Right lobe of liver (tissue), 6 donors: Measurements from ENCODE around the gene CCDC88C. TPM values are rescaled to one million over a fixed set of nuclear protein-coding genes. Genes with fewer than 3 reads are reported as not detected.
A peak's percentile ranks its signal among the peaks of the same experiment; 100 is the strongest.

Experiments
- ATAC-seq, 4 donors: fragments of 200-7000 bp; cut with Tn5 transposase; one replicate each; pipeline ENCODE4 v1.9.1; 2020; ENCODE audit warnings: mild to moderate bottlenecking in 4 of 4, moderate library complexity in 4 of 4
- DNase-seq, 3 donors: peaks; one replicate each; pipeline ENCODE4 v3.0.0-alpha.2; 2020
- H3K27ac ChIP-seq, 3 donors: fragments of 200-600 bp; one replicate each; pipeline ENCODE4 v1.8.0; 2022
- H3K27me3 ChIP-seq, 2 donors: fragments of 200-600 bp; one replicate each; pipeline ENCODE4 v1.8.0; 2022
- H3K36me3 ChIP-seq, 4 donors: fragments of 200-600 bp; sonication (generic) in 1 of 4; one replicate each; pipeline versions ENCODE4 v1.5.1 to v1.8.0; 2017 to 2022; ENCODE audit warnings: control low read depth in 1 of 4
- H3K4me1 ChIP-seq, 4 donors: fragments of 200-600 bp; sonication (generic) in 1 of 4; one replicate each; pipeline versions ENCODE4 v1.5.1 to v1.8.0; 2017 to 2022; ENCODE audit warnings: control low read depth in 1 of 4
- H3K4me3 ChIP-seq, 3 donors: fragments of 200-600 bp; one replicate each; pipeline ENCODE4 v1.8.0; 2022
- H3K9me3 ChIP-seq, 4 donors: fragments of 200-600 bp; sonication (generic) in 1 of 4; one replicate each; pipeline versions ENCODE4 v1.5.1 to v1.8.0; 2017 to 2022; ENCODE audit warnings: control low read depth in 1 of 4
- POLR2A ChIP-seq: fragments of 450-650 bp; IDR thresholded peaks from one replicate; pipeline ENCODE4 v1.6.1; 2017; ENCODE audit warnings: antibody characterized with exemption, mild to moderate bottlenecking
- WGBS: methylation state at CpG from one replicate; pipeline ENCODE4 v1.1.6; 2018; ENCODE audit warnings: low coverage, low lambda C conversion rate; ENCODE audit not compliant: insufficient coverage; ENCODE audit errors: missing lambda C conversion rate; 5-methylcytosine and 5-hydroxymethylcytosine counted together
- intact Hi-C, 2 donors: fragments of 100-400 bp; cut with DNase I; formaldehyde crosslinking; loops; one replicate each; pipeline versions ENCODE4 v1.11.2 to v1.14.1; 2022
- total RNA-seq, 6 experiments: library from RNA; depleted of rRNA in 2 of 6; stranded (reverse); fragments of >200 nt in 2 of 6; fragmentation: NEBNext Ultra II Directional in 3 of 6; extraction: Animal tissue kit (Norgen Biotek cat#: 25700) in 3 of 6; gene quantifications; one replicate each; pipeline versions ENCODE4 v1.1.0 to v1.2.4, GENCODE V29; 2016 to 2023
- TF ChIP-seq, protein P1 (sequence below), 4 donors: fragments of 200-600 bp in 3 of 4; fragments of 450-650 bp in 1 of 4; IDR thresholded peaks; one replicate each; pipeline versions ENCODE4 v1.5.1 to v1.8.0; 2016 to 2022; ENCODE audit warnings: antibody characterized with exemption in 4 of 4, mild to moderate bottlenecking in 2 of 4
- donor health status: DM: no; HTN: yes; CAD: no.
- donor health status: DM: no; HTN: no; CAD: no.
- donor health status: DM: no; HTN: no; CAD: no.
- donor health status: DM: no; HTN: yes; CAD: no.
- donor health status: DM: no; HTN: yes; CAD: no.

CCDC88C gene
- total RNA-seq, 6 experiments from 2014 or later, result 1.2 to 5.7 (median 3.1) TPM

DNA sequence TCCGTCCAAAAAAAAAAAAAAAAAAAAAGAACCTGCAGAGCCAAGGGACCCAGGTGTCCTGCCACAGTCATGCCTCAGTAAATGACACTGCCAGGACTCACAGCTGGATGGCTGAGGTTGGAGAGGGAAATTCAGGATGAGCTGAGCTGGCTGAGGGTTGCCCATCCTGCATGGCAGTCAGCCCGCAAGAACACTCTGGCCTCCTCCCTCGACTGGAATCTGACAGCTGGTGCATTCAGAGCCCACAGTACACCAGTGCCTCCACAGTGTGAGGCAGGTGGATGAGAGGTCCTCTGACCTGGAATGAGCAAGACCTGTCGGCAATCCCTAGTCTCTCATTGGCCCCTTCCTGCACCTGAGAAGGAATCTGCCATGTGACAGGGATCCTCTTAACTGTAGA is 98.7 kb downstream of the CCDC88C start:
- no peak for ATAC-seq
- H3K36me3 ChIP-seq, result no peaks in the 10 kb centered on the region
- WGBS, result no CpG with 5 or more reads among the region's 4 CpGs

GRCh38 chr14:91317381-91318308 is 100.0 kb downstream of the CCDC88C start:
- peak; percentile 43 to 70 (median 54) for ATAC-seq
- intact Hi-C loops, result no loop called here

More for the DNA sequence above, 98.7 kb downstream of the CCDC88C start:
- Histone ChIP-seq H3K27ac (no peak overlapping the region), H3K27me3 (no peaks in the 10 kb centered on the region), H3K9me3 (no peaks in the 10 kb centered on the region), H3K4me1 (peaks cover 0 to 5% (median under 1%) of the 10 kb centered on the region in 4 donors), H3K4me3 (no peak overlapping the region)
- DNase-seq, result no peak
- TF ChIP-seq POLR2A, result no peak
- TF ChIP-seq, protein P1, sequence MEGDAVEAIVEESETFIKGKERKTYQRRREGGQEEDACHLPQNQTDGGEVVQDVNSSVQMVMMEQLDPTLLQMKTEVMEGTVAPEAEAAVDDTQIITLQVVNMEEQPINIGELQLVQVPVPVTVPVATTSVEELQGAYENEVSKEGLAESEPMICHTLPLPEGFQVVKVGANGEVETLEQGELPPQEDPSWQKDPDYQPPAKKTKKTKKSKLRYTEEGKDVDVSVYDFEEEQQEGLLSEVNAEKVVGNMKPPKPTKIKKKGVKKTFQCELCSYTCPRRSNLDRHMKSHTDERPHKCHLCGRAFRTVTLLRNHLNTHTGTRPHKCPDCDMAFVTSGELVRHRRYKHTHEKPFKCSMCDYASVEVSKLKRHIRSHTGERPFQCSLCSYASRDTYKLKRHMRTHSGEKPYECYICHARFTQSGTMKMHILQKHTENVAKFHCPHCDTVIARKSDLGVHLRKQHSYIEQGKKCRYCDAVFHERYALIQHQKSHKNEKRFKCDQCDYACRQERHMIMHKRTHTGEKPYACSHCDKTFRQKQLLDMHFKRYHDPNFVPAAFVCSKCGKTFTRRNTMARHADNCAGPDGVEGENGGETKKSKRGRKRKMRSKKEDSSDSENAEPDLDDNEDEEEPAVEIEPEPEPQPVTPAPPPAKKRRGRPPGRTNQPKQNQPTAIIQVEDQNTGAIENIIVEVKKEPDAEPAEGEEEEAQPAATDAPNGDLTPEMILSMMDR (IDR thresholded peaks at IDR 0.05), result no peak
- intact Hi-C loops, result no loop called here

GRCh38 chr14:91316761-91317160 is 100.9 kb downstream of the CCDC88C start:
- H3K9me3 ChIP-seq, result no peaks in the 10 kb centered on the region
- intact Hi-C loops, result no loop called here
- 87% methylated on average over 2 of the region's 2 CpGs for WGBS
- no peaks in the 10 kb centered on the region for H3K27me3 ChIP-seq
- peaks cover 0 to 3% (median 0%) of the 10 kb centered on the region in 4 donors for H3K36me3 ChIP-seq
- no peak overlapping the region for H3K4me3 ChIP-seq
- H3K27ac ChIP-seq, result no peak overlapping the region
- H3K4me1 ChIP-seq, result no peaks in the 10 kb centered on the region
- no peak for ATAC-seq
- TF ChIP-seq, protein P1 (IDR thresholded peaks at IDR 0.05), result no peak
- no peak for TF ChIP-seq POLR2A
- DNase-seq, result no peak

More at GRCh38 chr14:91317381-91318308, 100.0 kb downstream of the CCDC88C start:
- 49% methylated on average over 9 of the region's 21 CpGs for WGBS
- Histone ChIP-seq H3K36me3 (peaks cover 0 to 3% (median 0%) of the 10 kb centered on the region in 4 donors), H3K27ac (no peak overlapping the region), H3K4me3 (no peak overlapping the region), H3K9me3 (no peaks in the 10 kb centered on the region), H3K4me1 (no peaks in the 10 kb centered on the region), H3K27me3 (no peaks in the 10 kb centered on the region)
- TF ChIP-seq, protein P1 (IDR thresholded peaks at IDR 0.05), result no peak
- TF ChIP-seq POLR2A, result no peak
- DNase-seq, result peak; percentile 61 to 72 (median 65)

GRCh38 chr14:91315844-91316267 is 101.8 kb downstream of the CCDC88C start:
- Histone ChIP-seq H3K4me1 (no peaks in the 10 kb centered on the region), H3K36me3 (peaks cover 0 to 3% (median 0%) of the 10 kb centered on the region in 4 donors), H3K27ac (no peak overlapping the region), H3K9me3 (no peaks in the 10 kb centered on the region), H3K4me3 (no peak overlapping the region), H3K27me3 (no peaks in the 10 kb centered on the region)
- intact Hi-C loops, result no loop called here
- DNase-seq (no peak), ATAC-seq (peak in 3 of 4 donors; percentile 26 to 33 (median 31))
- WGBS, result 72% methylated on average over 5 of the region's 6 CpGs
- TF ChIP-seq, protein P1 (IDR thresholded peaks at IDR 0.05), result no peak
- no peak for TF ChIP-seq POLR2A
